ENCODE data around the gene MEI1.

DNA sequence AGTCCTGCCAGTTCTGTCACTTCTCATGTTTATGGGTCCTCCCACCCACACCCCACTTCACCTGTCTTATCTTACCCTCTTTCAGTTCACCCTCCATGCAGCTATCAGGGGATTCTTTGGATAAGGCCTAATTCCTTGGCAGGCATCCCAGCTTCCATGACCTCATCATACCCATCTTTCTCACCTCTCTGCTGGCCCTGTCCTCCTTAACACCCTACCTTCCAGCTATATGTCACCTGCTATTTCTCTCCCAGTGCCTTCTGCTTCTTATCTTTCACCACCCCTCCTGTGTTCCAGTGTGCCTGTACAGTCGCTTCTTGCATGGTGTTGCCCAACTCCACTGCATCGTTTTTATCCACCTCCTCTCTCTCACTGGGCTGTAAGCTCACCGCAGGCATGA lies 38.9 kb upstream of the MEI1 start:
- TF ChIP-seq YY1 (IDR thresholded peaks at IDR 0.05; ENCODE audit: insufficient read depth, insufficient read length) (no peak), ZNF274 (IDR thresholded peaks at IDR 0.05; ENCODE audit: low read depth, low read length) (no peak), SUZ12 (IDR thresholded peaks at IDR 0.05; ENCODE audit: extremely low read depth, insufficient read depth, insufficient read length) (no peak)
